PC-3 (cell line): ENCODE data around the gene PACRG.

Experiments used
- CTCF ChIP-seq: fragments of 300-600 bp; sonication (generic); conservative IDR thresholded peaks from 2 replicates; pipeline ENCODE4 v1.5.1; 2017; ENCODE audit warnings: antibody characterized with exemption, low read depth, mild to moderate bottlenecking, low read length
- EZH2 ChIP-seq: fragments of 300-600 bp; sonication (generic); IDR thresholded peaks from one replicate; pipeline ENCODE4 v1.6.1; 2017; ENCODE audit warnings: antibody characterized with exemption, mild to moderate bottlenecking, low read length; ENCODE audit not compliant: unreplicated experiment

GRCh38 chr6:163293286-163293685 is 565.5 kb downstream of the PACRG start:
- no peak for TF ChIP-seq CTCF
- TF ChIP-seq EZH2, result no peak
